Embryonic facial prominence (tissue), 1 donor: Measurements from ENCODE around the gene HMGN2.
"Not testable (repeated sequence)": the region's sequence is repeated elsewhere in the genome, so short reads cannot be mapped to it uniquely, and the experiment has no call there.

Experiments
- DNase-seq: peaks from one replicate; pipeline ENCODE4 v3.0.0-alpha.2; 2016; ENCODE audit errors: extremely low spot score

Gene HMGN2

GRCh38 chr1:26477446-26478152 lies 5.4 kb downstream of the HMGN2 start:
- DNase-seq: no peak

GRCh38 chr1:26478159-26478558 lies 5.9 kb downstream of the HMGN2 start:
- no peak for DNase-seq

GRCh38 chr1:26478988-26479387 lies 6.7 kb downstream of the HMGN2 start:
- DNase-seq: no peak

GRCh38 chr1:26482921-26483320 lies 10.7 kb downstream of the HMGN2 start:
- DNase-seq: no peak

GRCh38 chr1:26483980-26484379 lies 11.7 kb downstream of the HMGN2 start:
- DNase-seq: no peak

GRCh38 chr1:26490155-26490554 lies 17.9 kb downstream of the HMGN2 start:
- no peak for DNase-seq

GRCh38 chr1:26493267-26493666 lies 21.0 kb downstream of the HMGN2 start:
- no peak for DNase-seq

GRCh38 chr1:26493938-26494337 lies 21.7 kb downstream of the HMGN2 start:
- no peak for DNase-seq

GRCh38 chr1:26496861-26497260 lies 24.6 kb downstream of the HMGN2 start:
- no peak for DNase-seq

- DNase-seq: no peak
These were observed 26.7 kb downstream of the HMGN2 start for GRCh38 chr1:26498894-26499293.

- DNase-seq: peak; percentile 22
These were observed 28.4 kb downstream of the HMGN2 start for GRCh38 chr1:26500488-26501175.

- not testable (repeated sequence) for DNase-seq
These were observed 38.5 kb downstream of the HMGN2 start for GRCh38 chr1:26510711-26511110.

GRCh38 chr1:26515836-26516235 lies 43.6 kb downstream of the HMGN2 start:
- not testable (repeated sequence) for DNase-seq

GRCh38 chr1:26516987-26517765 lies 44.9 kb downstream of the HMGN2 start:
- DNase-seq: no peak

- DNase-seq: no peak
These were observed 45.5 kb downstream of the HMGN2 start for GRCh38 chr1:26517766-26518049.

GRCh38 chr1:26518355-26518754 lies 46.1 kb downstream of the HMGN2 start:
- DNase-seq: no peak

GRCh38 chr1:26520339-26520738 lies 48.1 kb downstream of the HMGN2 start:
- no peak for DNase-seq

GRCh38 chr1:26521669-26522030 lies 49.4 kb downstream of the HMGN2 start:
- DNase-seq: no peak

GRCh38 chr1:26522073-26522472 lies 49.8 kb downstream of the HMGN2 start:
- DNase-seq: no peak

GRCh38 chr1:26524181-26524580 lies 51.9 kb downstream of the HMGN2 start:
- no peak for DNase-seq
